ENCODE measurements around the gene RNF224. TPM values are rescaled to one million over a fixed set of nuclear protein-coding genes. Genes with fewer than 3 reads are reported as not detected.

Gene RNF224
- not detected in 2 replicates for total RNA-seq

GRCh38 chr9:137227054-137227852, at the start of gene RNF224:
TSS of gene RNF224 (plus strand) at chr9:137227502. CDS start at chr9:137228336, 834 bp downstream.

GRCh38 chr9:137188490-137189296, 38.6 kb upstream of the RNF224 start, which contains the start of the genes ANAPC2 and SSNA1:
TSS of gene ANAPC2 (minus strand) at chr9:137188560. CDS start at chr9:137188532, 28 bp downstream.
TSS of gene SSNA1 (plus strand) at chr9:137188676. CDS start at chr9:137188727, 51 bp downstream.

GRCh38 chr9:137200311-137201204, 26.7 kb upstream of the RNF224 start, which contains the start of gene TPRN:
TSS of gene TPRN (minus strand) at chr9:137200741. CDS start at chr9:137200711, 30 bp downstream.

GRCh38 chr9:137205126-137206069, 21.9 kb upstream of the RNF224 start, which contains the start of the genes NDOR1 and TMEM203:
TSS of gene NDOR1 (plus strand) at chr9:137205700. CDS start at chr9:137205778, 78 bp downstream.
TSS of gene TMEM203 (minus strand) at chr9:137205648. CDS start at chr9:137205414, 234 bp downstream.

GRCh38 chr9:137222190-137223077, 4.9 kb upstream of the RNF224 start, which contains the start of gene RNF208:
TSS of gene RNF208 (minus strand) at chr9:137222240. CDS start at chr9:137221212, 1,028 bp downstream.

GRCh38 chr9:137224830-137225694, 2.2 kb upstream of the RNF224 start, which contains the start of gene CYSRT1:
TSS of gene CYSRT1 (plus strand) at chr9:137225174. CDS start at chr9:137225622, 448 bp downstream.

GRCh38 chr9:137230705-137231371, 3.5 kb downstream of the RNF224 start, which contains the start of gene SLC34A3:
TSS of gene SLC34A3 (plus strand) at chr9:137230901. CDS start at chr9:137231703, 802 bp downstream.

GRCh38 chr9:137240841-137241489, 13.7 kb downstream of the RNF224 start, which contains the start of gene TUBB4B:
TSS of gene TUBB4B (plus strand) at chr9:137241287. CDS start at chr9:137241361, 74 bp downstream.

GRCh38 chr9:137251194-137251461, 23.8 kb downstream of the RNF224 start, which contains the start of gene STPG3:
TSS of gene STPG3 (plus strand) at chr9:137251286. CDS start at chr9:137251287, 1 bp downstream.

GRCh38 chr9:137254624-137255447, 27.5 kb downstream of the RNF224 start, which contains the start of gene NELFB:
TSS of gene NELFB (plus strand) at chr9:137255327.

GRCh38 chr9:137277329-137278041, 50.2 kb downstream of the RNF224 start, which contains the start of gene TOR4A:
TSS of gene TOR4A (plus strand) at chr9:137277726. CDS start at chr9:137278690, 964 bp downstream.

Measured in mammary microvascular endothelial cell (primary cell).